Duodenal mucosa (tissue), 2 donors: ENCODE results near the gene RASA3.

ENCODE experiments used
- H3K27ac ChIP-seq: one replicate; pipeline ENCODE4 v1.7.0; 2013; ENCODE audit warnings: low read depth, low read length
- H3K27me3 ChIP-seq, 2 donors: one replicate each; pipeline ENCODE4 v1.7.0; 2013; ENCODE audit warnings: low read length in 2 of 2, control low read depth in 1 of 2; ENCODE audit not compliant: insufficient read depth in 2 of 2, control insufficient read depth in 1 of 2
- H3K36me3 ChIP-seq, 2 donors: one replicate each; pipeline ENCODE4 v1.7.0; 2013; ENCODE audit warnings: low read length in 2 of 2, control low read depth in 1 of 2; ENCODE audit not compliant: insufficient read depth in 2 of 2, control insufficient read depth in 1 of 2
- H3K4me1 ChIP-seq, 2 donors: one replicate each; pipeline ENCODE4 v1.7.0; 2013; ENCODE audit warnings: low read length in 2 of 2, control low read depth in 1 of 2; ENCODE audit not compliant: insufficient read depth in 2 of 2, control insufficient read depth in 1 of 2
- H3K4me3 ChIP-seq, 2 donors: one replicate each; pipeline ENCODE4 v1.7.0; 2013; ENCODE audit warnings: low read length in 2 of 2, low read depth in 1 of 2
- H3K9ac ChIP-seq, 2 donors: one replicate each; pipeline ENCODE4 v1.7.0; 2013; ENCODE audit warnings: low read length in 2 of 2, low read depth in 1 of 2
- H3K9me3 ChIP-seq, 2 donors: one replicate each; pipeline ENCODE4 v1.7.0; 2013; ENCODE audit warnings: low read length in 2 of 2, control low read depth in 1 of 2; ENCODE audit not compliant: control insufficient read depth in 1 of 2

Gene RASA3

DNA sequence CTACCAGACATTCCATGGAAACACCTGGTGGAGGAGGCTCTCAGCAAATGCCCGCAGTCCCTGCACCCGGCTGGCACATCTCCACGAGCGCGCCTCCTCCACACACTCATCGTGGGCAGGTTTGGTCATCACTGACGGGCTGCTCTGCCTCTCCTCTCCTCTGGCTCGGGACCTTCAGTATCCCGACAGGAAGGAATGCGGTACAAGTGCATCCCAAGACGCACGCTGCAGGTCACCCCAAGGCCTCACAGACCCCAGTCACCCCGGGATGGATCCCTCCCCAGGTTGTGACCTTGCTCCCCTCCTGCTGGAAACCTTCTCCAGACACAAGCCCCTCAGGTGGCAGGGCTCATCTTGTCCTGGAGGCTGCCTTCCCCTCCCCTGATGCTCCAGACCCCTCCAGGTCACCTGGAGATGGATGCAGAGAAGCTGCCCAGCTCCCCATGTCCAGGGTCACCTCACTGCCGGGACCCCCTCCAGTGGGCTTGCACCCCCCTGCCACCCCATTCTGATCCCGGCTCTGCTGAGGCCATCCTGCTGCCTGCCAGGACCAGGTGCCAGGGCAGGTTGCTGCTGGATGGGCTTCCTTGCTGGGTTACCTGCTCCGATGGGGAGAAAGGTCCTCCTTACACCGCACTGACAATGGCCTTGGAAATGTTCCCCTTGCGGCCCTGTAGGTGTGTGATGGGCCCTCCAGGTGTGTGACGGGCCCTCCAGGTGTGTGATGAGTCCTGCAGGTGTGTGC is 188.4 kb downstream of the RASA3 start:
- H3K4me1 ChIP-seq = peaks cover 23 to 29% of the 10 kb centered on the region in 2 donors
- no peak overlapping the region for H3K4me3 ChIP-seq
- no peak overlapping the region for H3K27ac ChIP-seq
- H3K9me3 ChIP-seq = no peaks in the 10 kb centered on the region
- H3K27me3 ChIP-seq = peaks cover 0 to 10% of the 10 kb centered on the region in 2 donors
- H3K9ac ChIP-seq = no peak overlapping the region
- H3K36me3 ChIP-seq = no peaks in the 10 kb centered on the region

DNA sequence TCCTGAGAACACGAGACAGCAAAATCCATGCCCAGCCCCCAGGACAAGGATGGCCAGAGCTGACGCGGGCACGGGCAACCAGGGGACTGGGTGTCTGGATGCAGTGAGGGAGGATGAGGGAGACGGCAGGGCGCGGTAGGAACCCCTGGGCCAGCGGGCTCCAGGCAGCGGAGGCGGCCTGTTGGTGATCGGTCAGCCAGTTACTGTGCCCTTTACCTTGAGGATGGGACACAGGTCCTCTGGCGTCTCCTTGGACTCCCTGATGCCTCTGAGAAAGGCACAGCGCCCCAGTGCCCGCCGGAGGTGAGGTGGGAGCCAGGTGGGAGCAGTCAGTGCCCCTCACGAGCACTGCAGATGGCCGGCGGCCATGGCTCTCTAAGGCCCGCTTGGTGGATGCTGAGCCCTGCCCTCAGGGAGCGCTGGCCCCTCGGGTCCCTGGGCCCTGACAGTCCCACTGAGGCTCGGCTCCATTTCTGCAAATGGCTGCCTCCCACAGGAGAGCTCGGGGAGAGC is 189.8 kb downstream of the RASA3 start:
- H3K9me3 ChIP-seq = no peaks in the 10 kb centered on the region
- no peaks in the 10 kb centered on the region for H3K36me3 ChIP-seq
- H3K4me1 ChIP-seq = peaks cover 31 to 42% of the 10 kb centered on the region in 2 donors
- no peak overlapping the region for H3K9ac ChIP-seq
- H3K27ac ChIP-seq = no peak overlapping the region
- peaks cover 8 to 11% of the 10 kb centered on the region in 2 donors for H3K27me3 ChIP-seq
- no peak overlapping the region for H3K4me3 ChIP-seq

DNA sequence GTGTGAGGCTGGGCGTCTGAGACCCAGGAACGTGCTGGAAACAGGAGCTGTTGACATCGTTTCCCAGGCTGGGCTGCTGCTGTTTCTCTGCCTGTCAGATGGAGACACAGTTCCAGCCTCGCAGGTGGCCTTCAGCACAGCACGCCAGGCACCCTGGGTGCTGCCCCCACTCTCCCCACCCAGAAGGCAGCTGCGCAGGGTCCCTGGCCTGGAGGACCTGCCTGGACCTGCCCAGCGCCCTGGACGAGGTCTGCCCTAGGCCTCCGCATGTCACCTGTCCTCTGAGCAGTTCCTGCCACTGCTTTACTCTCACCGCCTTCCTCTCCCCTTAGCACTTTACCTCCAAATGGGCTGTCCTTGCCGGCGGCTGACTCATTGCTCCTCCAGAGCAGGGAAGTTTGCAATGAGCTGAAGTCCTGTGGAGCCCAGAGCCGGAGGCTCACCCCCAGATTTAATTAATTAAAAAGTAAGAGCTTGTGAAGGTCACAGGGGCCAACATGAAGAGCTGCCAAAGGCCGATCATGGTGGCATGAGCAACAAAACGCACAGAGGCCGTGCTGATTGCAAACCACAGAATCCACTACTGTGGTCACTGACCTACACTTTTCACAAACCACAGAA is 190.7 kb downstream of the RASA3 start:
- Histone ChIP-seq H3K4me1 (peaks cover 33 to 42% of the 10 kb centered on the region in 2 donors), H3K36me3 (no peaks in the 10 kb centered on the region), H3K9me3 (no peaks in the 10 kb centered on the region), H3K27ac (no peak overlapping the region), H3K27me3 (peaks cover 8 to 11% of the 10 kb centered on the region in 2 donors), H3K4me3 (no peak overlapping the region), H3K9ac (no peak overlapping the region)

DNA sequence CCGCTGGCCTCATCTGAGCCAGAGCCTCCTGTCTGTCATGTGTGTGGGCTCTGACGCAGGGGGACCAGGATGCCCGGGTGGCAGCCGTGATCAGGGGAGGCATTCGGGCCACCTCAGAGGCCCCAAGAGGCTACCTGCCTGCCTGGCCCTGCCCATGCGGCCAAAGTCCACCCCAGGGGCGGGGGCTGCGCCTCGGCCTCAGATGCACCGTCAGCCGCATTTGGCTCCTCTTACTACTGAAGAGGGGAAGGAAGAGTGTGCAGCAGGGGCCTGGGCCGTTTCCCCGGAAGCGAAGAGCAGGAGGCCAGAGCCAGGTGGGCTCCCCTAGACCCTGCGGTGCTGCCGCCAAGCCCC is 192.5 kb downstream of the RASA3 start:
- Histone ChIP-seq H3K9ac (no peak overlapping the region), H3K4me3 (peak overlapping the region in 1 of 2 donors; percentile 40), H3K27me3 (peaks cover 8 to 11% of the 10 kb centered on the region in 2 donors), H3K27ac (no peak overlapping the region), H3K4me1 (peaks cover 36 to 44% of the 10 kb centered on the region in 2 donors), H3K9me3 (no peaks in the 10 kb centered on the region), H3K36me3 (no peaks in the 10 kb centered on the region)

DNA sequence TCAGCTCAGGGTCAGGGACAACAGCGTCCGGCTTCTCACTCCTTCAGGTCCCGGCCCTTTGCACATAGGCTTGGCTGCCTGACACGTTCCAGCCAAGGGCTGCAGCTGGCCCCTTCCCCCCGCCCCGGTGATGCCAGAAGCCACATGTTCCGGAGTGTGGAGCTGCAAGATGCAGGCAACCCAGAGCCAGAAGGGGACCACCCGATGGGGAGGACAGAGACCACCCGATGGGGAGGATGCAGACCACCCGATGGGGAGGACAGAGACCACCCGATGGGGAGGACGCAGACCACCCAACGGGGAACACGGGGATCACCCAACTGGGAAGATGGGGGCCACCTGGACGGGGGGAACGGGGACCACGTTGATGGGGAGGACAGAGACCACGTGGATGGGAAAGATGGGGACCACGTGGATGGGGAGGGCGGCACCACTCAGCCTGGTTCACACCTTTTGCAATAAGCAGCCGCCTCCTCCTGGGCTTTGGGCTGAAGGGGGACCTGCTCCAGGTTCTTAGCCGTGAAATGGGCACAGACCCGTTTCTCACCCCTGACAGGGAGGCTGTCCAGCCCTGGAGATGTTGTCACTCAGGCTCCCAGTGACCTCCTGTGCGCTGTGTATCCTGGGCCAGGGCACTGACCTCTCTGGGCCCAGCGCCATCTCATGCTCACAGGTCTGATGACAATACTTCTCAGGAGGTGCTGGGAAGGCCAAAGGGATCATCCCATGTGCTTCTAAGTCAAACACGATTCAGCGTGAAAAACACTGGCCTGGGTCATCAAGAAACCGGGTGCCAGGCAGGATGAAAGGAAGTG is 193.1 kb downstream of the RASA3 start:
- H3K27me3 ChIP-seq = peaks cover 8 to 11% of the 10 kb centered on the region in 2 donors
- H3K4me1 ChIP-seq = peaks cover 36 to 44% of the 10 kb centered on the region in 2 donors

GRCh38 chr13:113938716-113939115 is 193.7 kb downstream of the RASA3 start:
- no peak overlapping the region for H3K4me3 ChIP-seq
- peaks cover 8 to 11% of the 10 kb centered on the region in 2 donors for H3K27me3 ChIP-seq
- no peak overlapping the region for H3K27ac ChIP-seq
- no peaks in the 10 kb centered on the region for H3K9me3 ChIP-seq
- H3K36me3 ChIP-seq = no peaks in the 10 kb centered on the region
- H3K9ac ChIP-seq = no peak overlapping the region
- peaks cover 36 to 44% of the 10 kb centered on the region in 2 donors for H3K4me1 ChIP-seq

More for the DNA sequence above, 193.1 kb downstream of the RASA3 start:
- Histone ChIP-seq H3K27ac (no peak overlapping the region), H3K9ac (no peak overlapping the region), H3K36me3 (no peaks in the 10 kb centered on the region), H3K9me3 (no peaks in the 10 kb centered on the region), H3K4me3 (no peak overlapping the region)

DNA sequence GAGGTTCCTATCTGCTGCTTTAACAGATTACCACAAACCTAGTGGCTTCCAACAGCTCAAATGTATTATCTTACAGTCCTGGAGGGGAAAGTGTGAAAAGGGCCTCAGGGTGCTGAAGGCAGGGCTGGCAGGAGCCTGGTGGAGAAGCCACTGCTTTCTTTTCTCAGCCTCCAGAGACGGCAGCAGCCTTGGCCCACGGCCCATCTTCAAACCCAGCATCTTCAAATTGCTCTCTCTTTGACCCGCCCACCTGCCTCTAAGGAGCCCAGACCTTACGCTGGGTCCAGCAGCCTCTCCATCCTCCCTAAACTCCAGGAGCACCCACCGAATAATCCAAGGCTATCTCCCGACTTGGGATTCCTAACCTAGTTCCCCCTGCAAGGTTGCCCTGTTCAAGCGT is 194.2 kb downstream of the RASA3 start:
- Histone ChIP-seq H3K36me3 (no peaks in the 10 kb centered on the region), H3K9ac (no peak overlapping the region), H3K4me1 (peaks cover 36 to 44% of the 10 kb centered on the region in 2 donors), H3K9me3 (no peaks in the 10 kb centered on the region), H3K27me3 (peaks cover 8 to 11% of the 10 kb centered on the region in 2 donors), H3K27ac (no peak overlapping the region), H3K4me3 (no peak overlapping the region)

DNA sequence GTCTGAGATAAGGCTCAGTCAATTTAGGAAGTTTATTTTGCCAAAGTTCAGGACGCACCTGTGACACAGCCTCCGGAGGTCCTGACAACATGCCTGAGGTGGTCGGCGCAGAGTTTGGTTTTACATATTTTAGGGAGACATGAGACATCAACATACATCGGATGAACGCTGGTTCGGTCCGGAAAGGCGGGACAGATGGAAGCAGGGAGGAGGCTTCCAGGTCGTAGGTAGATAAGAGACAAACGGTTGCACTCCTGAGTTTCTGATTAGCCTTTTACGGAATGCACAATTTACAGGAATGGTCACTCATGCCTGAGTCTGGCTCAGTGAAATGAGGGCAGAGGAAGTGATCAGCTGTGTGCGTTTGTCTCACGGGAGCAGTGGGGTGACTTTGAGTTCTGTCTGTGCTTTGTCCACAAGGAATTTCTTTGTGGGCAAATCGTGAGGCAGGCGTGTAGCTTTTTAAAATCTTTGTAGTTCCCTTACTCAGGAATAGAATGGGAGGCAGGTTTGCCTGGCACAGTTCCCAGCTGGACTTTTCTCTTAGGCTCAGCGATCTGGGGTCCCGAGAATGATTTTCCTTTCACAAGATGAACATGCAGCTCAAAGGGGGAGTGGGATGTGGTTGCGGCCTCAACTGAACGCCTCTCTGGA is 194.8 kb downstream of the RASA3 start:
- H3K9me3 ChIP-seq = no peaks in the 10 kb centered on the region
- H3K4me3 ChIP-seq = peak overlapping the region; percentile 3 to 36
- H3K27me3 ChIP-seq = peaks cover 8 to 11% of the 10 kb centered on the region in 2 donors
- H3K4me1 ChIP-seq = peaks cover 36 to 44% of the 10 kb centered on the region in 2 donors
- no peak overlapping the region for H3K27ac ChIP-seq
- no peaks in the 10 kb centered on the region for H3K36me3 ChIP-seq
- H3K9ac ChIP-seq = no peak overlapping the region

DNA sequence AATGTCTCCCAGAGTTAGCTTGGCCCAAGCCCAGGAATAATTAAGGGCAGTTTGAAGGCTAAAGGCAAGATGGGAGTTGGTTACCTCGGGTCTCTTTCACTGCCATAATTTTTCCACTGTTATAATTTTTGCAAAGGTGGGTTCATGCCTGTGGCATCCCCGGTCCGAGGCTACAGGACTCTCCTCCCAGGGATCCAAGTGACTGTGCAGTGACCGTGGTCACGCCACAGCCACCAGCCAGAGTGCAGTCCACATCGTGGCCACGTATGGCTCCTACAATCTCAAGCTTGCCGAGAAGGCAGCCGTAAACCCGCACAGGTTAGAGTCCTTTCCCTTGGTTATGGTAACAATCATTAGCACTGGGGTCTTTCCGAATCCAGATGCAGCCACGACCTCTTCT is 195.3 kb downstream of the RASA3 start:
- H3K9ac ChIP-seq = no peak overlapping the region
- no peaks in the 10 kb centered on the region for H3K36me3 ChIP-seq

More for the DNA sequence above, 195.3 kb downstream of the RASA3 start:
- H3K9me3 ChIP-seq = no peaks in the 10 kb centered on the region
- peaks cover 36 to 44% of the 10 kb centered on the region in 2 donors for H3K4me1 ChIP-seq
- H3K27ac ChIP-seq = no peak overlapping the region
- peak overlapping the region; percentile 3 to 36 for H3K4me3 ChIP-seq
- peaks cover 8 to 11% of the 10 kb centered on the region in 2 donors for H3K27me3 ChIP-seq
